ENCODE results near the gene TPPP3. TPM values are rescaled to one million over a fixed set of nuclear protein-coding genes. Genes with fewer than 3 reads are reported as not detected.

TPPP3 gene
- total RNA-seq, 4 donors from 2014 or later, result 0.54 to 2.3 (median 1.5) TPM

DNA sequence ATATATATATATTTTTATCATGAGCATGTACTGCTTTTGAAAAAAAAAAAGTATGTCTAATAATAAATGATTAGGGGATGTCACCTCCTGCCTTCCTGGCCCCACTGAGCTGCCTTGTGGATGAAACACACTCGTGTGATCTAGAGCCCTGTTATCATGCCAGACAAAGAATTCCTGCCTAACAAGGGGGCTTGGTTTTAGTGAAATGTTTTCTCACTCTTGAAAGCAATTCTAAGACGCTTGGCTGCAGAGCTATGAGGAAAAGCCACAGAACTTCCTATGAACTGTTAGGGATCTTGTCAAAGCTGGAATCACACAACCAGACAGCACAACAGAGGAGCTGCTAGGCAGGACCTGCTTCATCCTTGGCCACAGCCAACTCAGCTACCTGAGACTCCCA lies 19.0 kb upstream of the TPPP3 start:
- Histone ChIP-seq H3K4me3 (replicated peaks in 1 of 3) (no peak overlapping the region), H3K27ac (peak overlapping the region; percentile 81 to 96 (median 93)), H3K9me3 (no peaks in the 10 kb centered on the region), H3K36me3 (no peaks in the 10 kb centered on the region), H3K27me3 (no peaks in the 10 kb centered on the region), H3K4me1 (peaks cover 34 to 38% of the 10 kb centered on the region in 2 donors)
- TF ChIP-seq POLR2A (IDR thresholded peaks at IDR 0.05), result no peak
- TF ChIP-seq, protein P1, sequence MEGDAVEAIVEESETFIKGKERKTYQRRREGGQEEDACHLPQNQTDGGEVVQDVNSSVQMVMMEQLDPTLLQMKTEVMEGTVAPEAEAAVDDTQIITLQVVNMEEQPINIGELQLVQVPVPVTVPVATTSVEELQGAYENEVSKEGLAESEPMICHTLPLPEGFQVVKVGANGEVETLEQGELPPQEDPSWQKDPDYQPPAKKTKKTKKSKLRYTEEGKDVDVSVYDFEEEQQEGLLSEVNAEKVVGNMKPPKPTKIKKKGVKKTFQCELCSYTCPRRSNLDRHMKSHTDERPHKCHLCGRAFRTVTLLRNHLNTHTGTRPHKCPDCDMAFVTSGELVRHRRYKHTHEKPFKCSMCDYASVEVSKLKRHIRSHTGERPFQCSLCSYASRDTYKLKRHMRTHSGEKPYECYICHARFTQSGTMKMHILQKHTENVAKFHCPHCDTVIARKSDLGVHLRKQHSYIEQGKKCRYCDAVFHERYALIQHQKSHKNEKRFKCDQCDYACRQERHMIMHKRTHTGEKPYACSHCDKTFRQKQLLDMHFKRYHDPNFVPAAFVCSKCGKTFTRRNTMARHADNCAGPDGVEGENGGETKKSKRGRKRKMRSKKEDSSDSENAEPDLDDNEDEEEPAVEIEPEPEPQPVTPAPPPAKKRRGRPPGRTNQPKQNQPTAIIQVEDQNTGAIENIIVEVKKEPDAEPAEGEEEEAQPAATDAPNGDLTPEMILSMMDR (IDR thresholded peaks at IDR 0.05), result no peak
- DNase-seq, result peak in 1 of 2 donors; percentile 59
- 20 to 28% methylated on average over 2 of the region's 2 CpGs for WGBS, 2 donors
- intact Hi-C loops (cut with DNase I), result no loop called here

DNA sequence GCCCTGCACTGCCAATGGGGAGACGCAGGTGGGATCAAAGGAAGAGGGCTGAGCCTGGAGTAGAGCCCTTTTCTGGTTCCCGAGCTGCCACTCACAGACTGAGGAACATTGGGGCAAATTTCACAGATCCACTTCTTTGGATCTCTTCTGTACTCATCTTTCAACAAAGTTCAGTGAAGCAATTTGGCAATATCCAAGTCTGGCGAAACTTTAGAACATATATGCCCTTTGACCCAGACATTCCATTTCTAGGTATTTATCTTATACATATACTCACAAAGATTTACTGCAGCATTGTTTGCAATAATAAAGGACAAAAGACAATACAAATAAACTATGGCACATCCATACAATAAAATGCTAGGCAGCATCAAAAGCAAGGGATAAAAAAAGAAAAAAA lies 18.0 kb upstream of the TPPP3 start:
- WGBS, 2 donors, result 88 to 95% methylated on average over 3 of the region's 3 CpGs
- Histone ChIP-seq H3K27ac (no peak overlapping the region), H3K4me1 (peaks cover 30 to 38% of the 10 kb centered on the region in 2 donors), H3K9me3 (no peaks in the 10 kb centered on the region), H3K27me3 (no peaks in the 10 kb centered on the region), H3K36me3 (no peaks in the 10 kb centered on the region), H3K4me3 (replicated peaks in 1 of 3) (no peak overlapping the region)
- TF ChIP-seq, protein P1 (IDR thresholded peaks at IDR 0.05), result no peak
- TF ChIP-seq POLR2A (IDR thresholded peaks at IDR 0.05), result no peak
- intact Hi-C loops (cut with DNase I), result no loop called here
- DNase-seq, result no peak

DNA sequence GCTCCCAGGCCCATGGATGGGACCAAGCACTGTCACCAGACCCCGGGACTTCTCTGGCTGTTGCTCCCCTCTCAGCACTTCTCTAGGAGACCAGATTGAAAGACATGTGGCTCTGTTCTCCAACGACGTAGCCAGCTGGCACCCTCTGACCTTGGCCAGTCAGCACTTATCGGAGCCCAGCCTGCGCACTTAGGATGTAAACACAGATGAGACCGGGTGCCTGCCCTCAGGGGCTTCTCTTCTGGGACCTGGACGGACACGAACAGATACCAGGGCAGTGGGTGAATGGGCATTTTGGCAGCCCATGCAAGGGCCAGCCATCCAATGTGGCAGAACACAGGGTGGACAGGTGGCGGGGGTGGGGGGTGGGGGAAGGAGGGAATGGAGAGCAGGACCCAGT lies 16.3 kb upstream of the TPPP3 start:
- intact Hi-C loops (cut with DNase I), result no loop called here
- TF ChIP-seq, protein P1 (IDR thresholded peaks at IDR 0.05), result no peak
- TF ChIP-seq POLR2A (IDR thresholded peaks at IDR 0.05), result no peak
- H3K27ac ChIP-seq, result no peak overlapping the region
- no peak for DNase-seq
- no peaks in the 10 kb centered on the region for H3K36me3 ChIP-seq
- H3K4me3 ChIP-seq (replicated peaks in 1 of 3), result no peak overlapping the region
- WGBS, 2 donors, result 86 to 93% methylated on average over 6 to 9 of the region's 9 CpGs
- no peaks in the 10 kb centered on the region for H3K27me3 ChIP-seq
- H3K9me3 ChIP-seq, result no peaks in the 10 kb centered on the region
- H3K4me1 ChIP-seq, result peaks cover 21 to 37% of the 10 kb centered on the region in 2 donors

DNA sequence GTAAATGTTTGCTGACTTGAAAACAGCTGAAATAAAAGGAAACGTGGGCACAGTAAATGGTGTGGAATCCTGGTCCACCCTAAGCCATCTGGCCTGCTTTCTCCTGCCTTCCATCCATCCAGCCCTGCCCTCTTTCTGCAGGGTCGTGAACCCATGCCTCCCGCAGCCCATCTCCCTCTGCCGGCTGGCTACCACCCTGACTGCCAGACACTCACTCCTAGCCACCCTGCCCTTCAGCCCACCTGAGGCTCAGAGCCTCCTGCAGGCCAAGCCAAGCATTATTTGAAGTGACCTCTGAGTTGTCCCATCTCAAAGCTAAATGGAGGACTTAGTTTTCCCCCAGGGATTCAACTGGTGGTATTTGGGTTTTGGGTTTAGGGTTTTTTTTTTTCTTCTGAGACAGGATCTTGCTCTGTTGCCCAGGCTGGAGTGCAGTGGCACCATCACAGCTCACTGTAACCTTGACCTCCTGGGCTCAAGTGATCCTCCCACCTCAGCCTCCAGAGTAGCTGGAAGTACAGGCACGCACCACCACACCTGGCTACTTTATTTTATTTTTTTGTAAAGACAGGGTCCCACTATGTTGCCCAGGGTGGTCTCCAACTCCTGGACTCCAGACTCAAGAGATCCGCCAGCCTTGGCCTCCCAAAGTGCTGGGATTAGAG lies 14.6 kb upstream of the TPPP3 start:
- no peak for DNase-seq
- Histone ChIP-seq H3K27ac (no peak overlapping the region), H3K27me3 (no peaks in the 10 kb centered on the region), H3K4me3 (replicated peaks in 1 of 3) (no peak overlapping the region), H3K4me1 (peaks cover 7 to 30% of the 10 kb centered on the region in 2 donors), H3K9me3 (no peaks in the 10 kb centered on the region), H3K36me3 (no peaks in the 10 kb centered on the region)
- TF ChIP-seq, protein P1 (IDR thresholded peaks at IDR 0.05), result no peak
- TF ChIP-seq POLR2A (IDR thresholded peaks at IDR 0.05), result no peak
- intact Hi-C loops (cut with DNase I), result no loop called here
- WGBS, 2 donors, result 84 to 87% methylated on average over 6 of the region's 6 CpGs

DNA sequence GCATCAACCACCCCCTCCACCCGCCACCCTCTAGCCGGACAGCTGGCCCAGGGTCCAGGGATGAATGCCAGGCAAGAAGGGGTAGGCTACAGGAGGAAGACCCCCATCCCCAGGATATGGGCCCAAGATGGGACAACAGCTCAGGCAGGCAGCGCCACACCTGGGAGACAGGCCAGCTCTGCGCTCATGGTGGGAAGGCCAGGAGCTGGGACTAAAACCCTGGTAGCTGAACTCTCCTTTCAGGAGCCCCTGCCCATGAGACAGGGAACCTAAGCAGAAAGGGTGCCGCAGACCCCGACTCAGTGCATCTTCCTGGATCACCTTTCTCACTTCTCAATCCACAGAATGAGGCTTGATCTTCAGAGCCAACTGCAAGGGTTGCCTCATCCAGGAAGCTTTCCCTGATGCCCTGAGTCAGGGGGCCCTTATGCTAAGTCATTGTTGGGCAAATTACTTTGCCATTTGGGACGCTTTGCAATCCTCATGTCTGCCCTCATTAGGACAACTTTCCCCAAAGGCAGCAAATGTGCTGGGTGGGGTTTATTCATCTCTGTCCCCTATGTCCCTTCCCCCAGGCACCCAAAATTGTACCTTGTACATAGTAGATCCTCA lies 14.0 kb upstream of the TPPP3 start:
- Histone ChIP-seq H3K27me3 (no peaks in the 10 kb centered on the region), H3K4me3 (replicated peaks in 1 of 3) (no peak overlapping the region), H3K9me3 (no peaks in the 10 kb centered on the region), H3K27ac (peak overlapping the region in 1 of 3 donors; percentile 10), H3K36me3 (no peaks in the 10 kb centered on the region), H3K4me1 (peaks cover 4 to 23% of the 10 kb centered on the region in 2 donors)
- TF ChIP-seq, protein P1 (IDR thresholded peaks at IDR 0.05), result no peak
- no peak for TF ChIP-seq POLR2A (IDR thresholded peaks at IDR 0.05)
- no peak for DNase-seq
- intact Hi-C loops (cut with DNase I), result no loop called here
- 87 to 97% methylated on average over 7 of the region's 7 CpGs for WGBS, 2 donors

Data from thyroid gland (tissue), 4 donors.